ENCODE results near the gene GABPB1.
A peak's percentile ranks its signal among the peaks of the same experiment; 100 is the strongest.

Gene GABPB1

GRCh38 chr15:50341616-50342136, 13.3 kb downstream of the GABPB1 start:
- DNase-seq: no peak

- DNase-seq: no peak
Observed at GRCh38 chr15:50340416-50340815, 14.6 kb downstream of the GABPB1 start.

GRCh38 chr15:50339717-50340116, 15.3 kb downstream of the GABPB1 start:
- DNase-seq: no peak

GRCh38 chr15:50335251-50335650, 19.7 kb downstream of the GABPB1 start:
- no peak for DNase-seq

- DNase-seq: no peak
Observed at GRCh38 chr15:50333229-50333628, 21.8 kb downstream of the GABPB1 start.

- no peak for DNase-seq
Observed at GRCh38 chr15:50330921-50331320, 24.1 kb downstream of the GABPB1 start.

- DNase-seq: no peak
Observed at GRCh38 chr15:50328116-50328515, 26.9 kb downstream of the GABPB1 start.

GRCh38 chr15:50321680-50322210, 33.3 kb downstream of the GABPB1 start:
- DNase-seq: no peak

- DNase-seq: no peak
Observed at GRCh38 chr15:50320504-50320903, 34.5 kb downstream of the GABPB1 start.

- no peak for DNase-seq
Observed at GRCh38 chr15:50318697-50319096, 36.3 kb downstream of the GABPB1 start.

- peak; percentile 24 for DNase-seq
Observed at GRCh38 chr15:50315814-50316630, 39.0 kb downstream of the GABPB1 start.

GRCh38 chr15:50312636-50313035, 42.4 kb downstream of the GABPB1 start:
- no peak for DNase-seq

GRCh38 chr15:50307799-50308198, 47.2 kb downstream of the GABPB1 start:
- no peak for DNase-seq

GRCh38 chr15:50304836-50305235, 50.2 kb downstream of the GABPB1 start:
- DNase-seq: no peak

GRCh38 chr15:50302581-50302980, 52.4 kb downstream of the GABPB1 start:
- DNase-seq: no peak

GRCh38 chr15:50298340-50298739, 56.7 kb downstream of the GABPB1 start:
- no peak for DNase-seq

GRCh38 chr15:50295966-50296365, 59.0 kb downstream of the GABPB1 start:
- DNase-seq: no peak

GRCh38 chr15:50289749-50290148, 65.2 kb downstream of the GABPB1 start:
- DNase-seq: no peak

GRCh38 chr15:50287324-50288116, 67.5 kb downstream of the GABPB1 start:
- DNase-seq: no peak

- no peak for DNase-seq
Observed at GRCh38 chr15:50281427-50281826, 73.6 kb downstream of the GABPB1 start.

- DNase-seq: no peak
Observed at GRCh38 chr15:50280271-50280670, 74.7 kb downstream of the GABPB1 start.

GRCh38 chr15:50278496-50278895, 76.5 kb downstream of the GABPB1 start:
- no peak for DNase-seq

- no peak for DNase-seq
Observed at GRCh38 chr15:50277370-50277769, 77.6 kb downstream of the GABPB1 start.

GRCh38 chr15:50275908-50276307, 79.1 kb downstream of the GABPB1 start:
- DNase-seq: no peak
